HK-2 (cell line): ENCODE data around the gene ACSL1.
"Not testable (repeated sequence)": the region's sequence is repeated elsewhere in the genome, so short reads cannot be mapped to it uniquely, and the experiment has no call there.

Experiments
- DNase-seq: peaks from one replicate; pipeline ENCODE4 v3.0.0-alpha.2; 2018; ENCODE audit not compliant: unreplicated experiment

Gene ACSL1

DNA sequence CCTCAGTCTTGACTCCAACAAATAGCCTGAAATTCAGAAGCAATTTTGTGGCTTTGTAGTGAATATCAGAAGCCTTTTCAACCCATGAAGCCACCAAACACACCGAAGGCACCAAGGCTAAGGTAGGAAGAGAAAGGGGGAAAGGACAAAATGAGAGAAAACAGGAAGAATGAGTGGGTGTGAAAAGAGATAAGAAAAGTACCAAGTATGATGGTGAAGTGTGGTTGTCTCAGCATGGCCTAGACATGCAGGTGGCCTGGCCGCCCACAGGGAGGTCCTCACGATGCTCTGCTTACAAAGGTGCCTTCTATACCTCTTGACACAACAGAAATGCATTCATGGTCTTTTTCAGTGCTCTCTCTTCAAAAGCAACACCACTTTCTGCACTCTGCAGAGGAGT, 34.9 kb downstream of the ACSL1 start:
- no peak for DNase-seq

DNA sequence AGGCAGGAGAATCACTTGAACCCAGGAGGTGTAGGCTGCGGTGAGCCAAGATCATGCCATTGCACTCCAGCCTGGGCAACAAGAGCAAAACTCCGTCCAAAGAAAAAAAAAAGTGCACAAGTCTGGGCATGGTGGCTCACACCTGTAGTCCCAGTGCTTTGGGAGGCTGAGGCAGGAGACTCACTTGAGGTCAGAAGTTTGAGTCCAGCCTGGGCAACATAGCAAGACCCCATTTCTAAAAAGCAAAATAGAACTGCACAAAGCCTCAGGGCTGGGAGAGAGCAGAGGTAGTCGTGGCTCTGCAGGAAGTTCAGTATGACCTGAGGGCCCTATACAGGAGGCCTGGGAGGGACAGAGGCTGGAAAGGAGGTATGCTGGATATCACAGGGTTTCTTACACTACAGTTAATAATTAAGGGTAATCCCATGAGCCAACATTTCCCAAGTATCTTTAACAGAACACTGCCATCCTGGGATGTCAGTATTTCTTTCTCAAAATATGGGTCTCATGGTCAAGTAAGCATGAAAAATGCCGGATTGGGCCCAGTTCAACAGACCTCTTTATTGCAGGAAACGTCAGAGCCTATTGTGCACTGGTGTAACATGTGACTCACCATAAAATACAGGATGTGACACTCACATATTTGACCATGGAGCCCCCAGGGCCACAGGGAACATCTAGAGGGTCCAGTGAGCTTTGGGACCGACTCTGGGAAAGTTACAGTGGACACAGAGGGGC, 37.8 kb downstream of the ACSL1 start:
- peak; percentile 64 for DNase-seq

DNA sequence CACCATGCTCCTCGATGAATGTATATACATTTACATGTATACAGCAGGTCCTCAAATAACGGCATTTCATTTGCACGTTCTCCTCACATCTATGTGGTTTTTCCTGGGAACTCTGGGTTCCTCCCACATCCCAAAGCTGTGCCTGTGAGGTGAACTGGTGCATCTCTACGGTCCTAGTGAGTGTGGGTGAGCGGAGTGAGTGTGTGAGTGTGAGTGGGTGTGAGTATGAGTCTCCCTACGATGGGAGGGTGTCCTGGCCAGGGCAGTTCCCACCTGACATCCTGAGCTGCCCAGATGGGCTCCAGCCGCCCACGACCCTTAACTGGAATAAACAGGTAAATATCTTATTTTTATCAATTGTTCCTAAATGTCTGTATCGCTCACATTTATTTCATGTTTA, 40.0 kb downstream of the ACSL1 start:
- no peak for DNase-seq

DNA sequence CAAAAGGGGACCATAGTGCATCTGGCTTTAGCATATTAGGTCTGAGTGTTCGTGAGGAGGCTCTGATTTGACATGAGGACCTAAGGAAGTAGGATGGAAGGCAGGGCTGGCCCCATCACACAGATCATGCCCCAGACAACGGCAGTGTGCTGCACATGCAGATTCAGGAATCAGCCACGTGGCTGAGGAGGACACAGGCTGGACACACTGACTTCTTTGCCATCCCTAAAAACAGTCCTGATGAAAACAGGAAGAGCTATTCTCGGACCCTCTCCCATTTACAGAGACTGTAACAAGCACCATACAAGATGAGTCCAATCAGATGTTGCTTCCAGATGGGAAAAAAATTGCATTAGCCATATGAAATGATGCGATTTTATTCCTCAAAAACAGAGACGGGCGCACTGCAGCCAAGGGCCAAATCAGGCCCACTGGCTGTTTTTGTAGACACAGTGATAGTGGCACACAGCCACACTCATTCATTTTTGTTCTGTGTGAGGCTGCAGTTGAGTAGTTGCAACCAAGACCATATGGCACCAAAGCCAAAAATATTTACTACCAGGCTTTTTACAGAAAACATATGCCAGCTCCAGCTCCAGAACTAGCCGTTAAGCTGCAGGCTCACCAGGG, 41.0 kb downstream of the ACSL1 start:
- no peak for DNase-seq

DNA sequence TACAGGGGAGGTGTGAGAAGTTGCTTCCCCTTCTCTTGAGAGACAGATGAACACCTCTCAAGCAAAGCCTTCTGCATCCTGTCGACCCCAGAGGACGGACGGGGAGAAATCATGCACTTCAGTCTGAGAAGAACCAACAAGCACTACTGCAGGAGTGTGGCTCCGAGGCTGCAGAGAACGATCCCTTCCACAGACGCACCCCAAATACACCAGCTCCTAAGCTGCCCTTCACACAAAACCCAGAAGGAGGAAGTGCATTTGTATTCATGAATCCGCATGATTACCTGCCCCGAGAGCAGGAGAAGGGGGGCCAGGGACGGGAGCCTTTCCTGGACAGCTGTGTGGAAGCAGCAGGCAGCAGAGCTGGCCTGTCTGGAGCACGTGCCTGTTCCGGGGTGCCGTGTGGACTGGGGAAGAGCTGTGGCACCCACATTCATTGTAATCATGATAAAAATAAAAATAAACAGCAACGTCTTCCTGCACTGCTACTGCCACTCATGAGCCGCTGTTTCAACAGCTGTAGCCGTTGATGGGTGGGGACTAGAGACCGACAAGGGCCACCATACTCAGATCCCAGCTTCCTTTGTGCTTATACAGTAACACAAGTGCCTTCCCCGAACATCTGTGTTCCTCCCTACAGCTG, 42.9 kb downstream of the ACSL1 start:
- no peak for DNase-seq

DNA sequence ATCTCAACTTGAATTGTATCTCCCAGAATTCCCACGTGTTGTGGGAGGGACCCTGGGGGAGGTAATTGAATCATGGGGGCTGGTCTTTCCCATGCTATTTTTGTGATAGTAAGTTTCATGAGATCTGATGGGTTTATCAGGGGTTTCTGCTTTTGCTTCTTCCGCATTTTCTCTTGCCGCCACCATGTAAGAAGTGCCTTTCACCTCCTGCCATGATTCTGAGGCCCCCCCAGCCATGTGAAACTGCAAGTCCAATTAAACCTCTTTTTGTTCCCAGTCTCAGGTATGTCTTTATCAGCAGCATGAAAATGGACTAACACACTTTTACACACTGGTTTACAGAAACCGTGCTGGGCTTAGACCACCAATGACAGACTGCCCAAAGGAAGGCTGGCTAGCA, 46.6 kb downstream of the ACSL1 start:
- DNase-seq = not testable (repeated sequence)

DNA sequence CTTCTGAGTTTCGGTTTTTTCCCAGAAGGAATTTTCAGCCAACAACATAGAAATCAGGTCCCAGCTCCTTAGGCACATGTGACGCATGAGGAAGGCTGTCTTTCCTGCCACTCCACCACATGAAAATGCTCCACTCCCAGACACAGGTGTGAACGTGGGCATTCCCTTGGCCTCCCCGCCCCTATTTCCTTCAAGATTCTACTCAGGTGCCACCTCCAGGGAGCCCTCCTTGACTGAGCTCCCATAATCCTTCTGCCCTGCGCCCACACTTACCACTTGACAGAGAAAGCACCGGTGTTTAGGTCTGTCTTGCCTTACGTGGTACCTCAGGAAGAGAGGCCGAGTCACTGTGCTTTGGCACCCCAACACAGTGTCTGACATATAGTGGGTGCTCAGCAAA, 47.4 kb downstream of the ACSL1 start:
- DNase-seq = no peak

DNA sequence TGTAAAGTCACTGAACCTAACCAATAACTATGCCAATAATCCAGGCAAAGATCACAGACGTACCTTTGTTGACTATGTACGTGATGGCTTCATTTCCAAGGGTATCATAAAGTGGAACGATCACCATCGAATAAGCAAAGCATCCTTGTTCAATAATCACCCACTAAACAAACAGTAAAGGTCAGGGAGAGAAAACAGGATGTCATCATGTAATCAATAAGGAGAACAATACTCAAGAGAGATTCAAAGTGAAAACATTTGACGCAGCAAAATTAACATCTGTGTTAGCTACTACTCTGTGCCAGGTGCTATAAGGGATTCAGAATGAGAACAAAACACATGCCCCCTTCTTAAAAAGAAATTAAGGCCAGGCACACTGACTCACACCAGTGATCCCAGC, 48.9 kb downstream of the ACSL1 start:
- no peak for DNase-seq

DNA sequence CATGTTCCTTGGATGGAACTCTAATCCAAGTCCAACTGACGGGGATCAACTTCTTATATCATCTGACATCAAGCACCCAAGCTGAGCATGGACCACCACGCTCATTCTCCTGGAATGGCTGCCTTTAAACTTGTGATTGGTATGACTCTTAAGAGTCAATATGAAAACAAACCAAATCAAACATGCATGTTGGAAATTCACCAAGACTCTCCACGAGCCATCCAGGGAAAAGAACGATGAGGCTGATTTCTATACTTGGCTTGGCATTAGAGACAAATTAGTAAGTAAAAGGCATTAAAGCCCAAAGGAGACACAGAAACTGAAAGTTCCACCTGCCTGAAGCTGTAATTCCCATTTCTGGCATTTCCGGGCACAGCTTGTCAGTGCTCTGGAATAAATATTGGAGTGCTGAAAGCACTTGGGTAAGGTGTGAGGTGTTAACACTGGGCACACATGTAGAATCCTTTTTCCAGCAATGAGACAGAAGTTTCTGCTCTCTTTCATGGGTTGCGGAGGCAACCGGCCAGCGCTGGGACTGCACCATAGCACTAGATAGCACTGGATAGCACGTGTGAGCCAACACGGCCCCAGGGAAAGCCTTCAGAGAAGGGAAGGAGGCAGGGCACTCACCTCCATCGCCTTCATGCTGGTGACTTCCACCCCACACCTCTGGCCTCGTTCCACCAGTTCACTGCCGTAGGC, 49.8 kb downstream of the ACSL1 start:
- no peak for DNase-seq

DNA sequence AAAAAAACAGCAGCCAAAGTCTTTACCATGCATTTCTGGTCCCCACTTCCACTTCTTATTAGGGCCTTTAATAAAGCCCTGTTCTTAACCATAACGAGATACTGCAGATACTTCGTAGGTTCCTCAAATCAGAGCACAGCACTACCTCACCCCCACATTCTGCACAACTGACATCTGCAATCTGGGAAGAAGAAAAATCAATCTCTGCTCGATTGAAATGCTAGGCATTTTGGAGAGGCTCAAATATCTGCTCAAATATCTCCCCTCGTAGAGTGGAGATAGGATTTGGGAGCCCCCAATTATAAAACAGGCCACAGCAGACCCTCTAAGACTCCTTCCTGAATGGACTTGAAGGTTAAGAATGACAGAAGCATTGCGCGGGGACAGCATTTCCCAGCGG, 51.6 kb downstream of the ACSL1 start:
- DNase-seq = no peak

DNA sequence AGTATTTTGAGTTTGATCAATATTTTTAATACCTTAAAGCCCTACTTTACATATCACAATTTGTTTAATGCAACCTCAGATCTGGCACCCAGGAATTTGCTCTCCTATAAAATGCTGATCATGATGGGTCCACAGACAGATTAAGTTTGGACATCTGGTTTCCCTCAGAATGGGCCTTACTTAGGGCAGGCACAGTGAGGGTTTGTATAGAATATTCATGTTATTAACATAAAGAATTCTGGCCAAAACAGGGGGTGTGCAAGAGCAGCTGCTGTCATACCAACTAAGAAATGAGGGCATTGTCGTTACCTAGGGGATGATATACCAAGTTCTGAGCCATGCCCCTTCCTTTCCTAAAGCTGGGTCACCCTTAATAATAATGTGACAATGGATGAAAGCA, 54.4 kb downstream of the ACSL1 start:
- DNase-seq = no peak

DNA sequence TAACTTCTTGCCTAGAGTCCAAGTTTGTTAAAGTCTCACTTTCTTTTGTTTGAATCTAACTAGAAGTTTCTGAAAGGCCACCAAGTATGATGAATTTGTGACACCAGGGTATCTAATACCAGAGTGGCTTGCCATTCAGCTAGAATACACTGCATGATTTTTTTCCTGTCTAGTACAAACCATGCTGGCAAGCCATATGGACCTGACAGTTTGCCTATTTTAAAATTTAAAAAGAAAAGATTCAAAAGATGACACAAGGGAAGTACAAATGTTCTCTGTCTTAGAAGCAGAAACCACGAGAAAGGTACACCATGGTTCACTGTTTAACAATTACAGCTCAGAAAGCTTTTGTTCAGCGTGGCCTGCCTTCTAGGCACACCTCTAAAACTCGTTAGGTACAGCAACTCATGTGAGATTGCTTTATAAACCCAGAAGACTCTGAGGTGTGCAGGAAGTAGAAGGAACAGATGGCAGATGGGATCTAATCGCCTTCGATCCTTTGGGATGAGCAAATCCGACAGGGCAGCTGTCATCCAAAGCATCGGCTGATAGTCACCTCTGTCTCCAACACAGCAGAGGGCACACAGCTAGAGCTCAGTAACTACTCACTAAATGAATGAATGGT, 56.5 kb downstream of the ACSL1 start:
- DNase-seq = no peak

DNA sequence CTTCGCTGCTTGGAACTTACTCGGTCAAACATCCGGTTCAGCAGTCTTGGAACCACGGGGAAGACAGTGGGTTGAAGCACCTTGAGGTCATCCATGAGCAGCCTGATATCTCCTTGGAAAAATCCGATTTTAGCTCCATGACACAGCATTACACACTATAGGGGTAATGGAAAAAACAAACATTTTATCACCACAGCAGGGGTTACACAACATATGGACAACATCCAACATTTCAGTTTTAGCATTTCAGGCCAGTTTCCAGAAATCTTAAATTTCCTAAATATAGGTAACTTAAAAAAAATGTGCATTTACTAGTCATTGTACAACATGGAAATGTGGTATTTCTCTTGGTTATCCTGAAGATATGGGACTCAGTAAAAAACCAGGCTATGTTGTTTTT, 57.5 kb downstream of the ACSL1 start:
- DNase-seq = no peak

DNA sequence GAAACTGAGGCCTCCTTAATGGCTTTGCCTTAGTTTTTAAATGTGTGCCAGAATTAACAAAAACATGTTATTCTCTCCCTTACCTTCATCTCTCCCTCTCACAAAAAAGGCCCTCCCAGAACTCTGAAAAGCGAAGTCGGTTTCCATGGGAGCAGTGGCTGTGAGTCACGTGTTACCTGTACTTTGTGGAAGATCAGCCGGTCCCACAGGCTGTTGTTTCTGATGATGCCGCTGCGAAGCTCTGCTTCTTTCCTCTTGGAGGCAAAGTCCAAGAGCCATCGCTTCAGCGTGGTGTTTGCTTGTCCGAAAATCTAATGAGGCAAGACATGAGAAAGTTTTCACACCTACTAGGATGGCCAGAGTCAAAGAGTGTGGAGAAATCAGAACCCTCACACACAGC, 59.3 kb downstream of the ACSL1 start:
- no peak for DNase-seq

DNA sequence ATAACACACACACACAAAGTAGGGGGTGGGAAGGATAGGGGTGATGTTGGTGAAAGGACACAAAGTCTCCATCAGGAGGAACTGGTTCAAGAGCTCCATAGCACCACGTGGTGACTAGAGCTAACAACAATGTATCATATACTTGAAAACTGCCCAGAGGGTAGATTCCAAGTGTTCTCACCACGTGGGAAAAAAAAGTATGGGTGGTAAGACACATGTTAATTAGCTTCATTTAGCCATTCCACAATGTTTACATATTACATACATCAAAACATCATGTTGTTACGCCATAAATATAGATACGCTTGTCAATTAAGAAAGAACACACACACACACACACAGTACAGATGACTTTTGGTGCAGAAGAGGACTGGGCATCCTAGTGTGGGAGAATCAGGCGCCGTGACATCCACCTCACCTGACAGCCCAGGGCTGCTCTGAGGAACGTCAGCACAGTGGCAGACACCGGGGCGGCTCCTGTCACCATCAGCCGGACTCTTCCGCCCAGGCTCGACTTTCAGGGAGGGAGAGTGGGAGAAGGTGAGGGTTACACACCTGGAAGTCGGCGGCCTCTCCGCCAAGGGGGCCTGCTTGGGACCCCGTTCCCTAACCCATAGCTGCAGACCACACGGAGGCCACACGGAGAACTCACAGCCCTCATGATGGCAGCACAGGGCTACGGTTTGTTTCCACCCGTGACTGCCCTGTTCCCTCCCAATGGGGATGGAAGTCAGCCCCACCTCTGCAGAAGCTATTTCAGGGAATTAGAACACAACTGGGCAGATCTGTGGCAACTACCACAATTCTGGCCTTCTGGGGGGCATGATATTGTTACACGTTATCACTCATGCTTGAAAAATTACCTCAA, 60.1 kb downstream of the ACSL1 start:
- DNase-seq = no peak

DNA sequence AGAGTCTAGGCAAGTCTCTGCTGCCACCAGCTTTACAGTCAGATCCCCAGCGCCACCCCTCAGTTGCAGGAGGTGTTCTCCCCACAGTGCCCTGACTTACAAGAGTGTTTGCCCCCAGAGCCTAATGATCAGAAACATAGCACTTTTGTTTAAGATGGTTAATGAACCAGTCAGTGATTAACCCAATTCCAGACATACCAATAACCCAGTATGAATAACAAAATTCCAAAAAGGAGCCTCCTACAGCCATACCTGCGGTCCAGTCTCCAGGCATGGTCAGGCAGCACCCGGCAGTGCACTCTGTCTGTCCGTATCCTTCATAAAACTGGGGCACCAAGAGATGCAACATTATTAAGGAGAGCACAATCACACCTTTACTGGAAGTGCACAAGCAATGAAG, 61.2 kb downstream of the ACSL1 start:
- no peak for DNase-seq

DNA sequence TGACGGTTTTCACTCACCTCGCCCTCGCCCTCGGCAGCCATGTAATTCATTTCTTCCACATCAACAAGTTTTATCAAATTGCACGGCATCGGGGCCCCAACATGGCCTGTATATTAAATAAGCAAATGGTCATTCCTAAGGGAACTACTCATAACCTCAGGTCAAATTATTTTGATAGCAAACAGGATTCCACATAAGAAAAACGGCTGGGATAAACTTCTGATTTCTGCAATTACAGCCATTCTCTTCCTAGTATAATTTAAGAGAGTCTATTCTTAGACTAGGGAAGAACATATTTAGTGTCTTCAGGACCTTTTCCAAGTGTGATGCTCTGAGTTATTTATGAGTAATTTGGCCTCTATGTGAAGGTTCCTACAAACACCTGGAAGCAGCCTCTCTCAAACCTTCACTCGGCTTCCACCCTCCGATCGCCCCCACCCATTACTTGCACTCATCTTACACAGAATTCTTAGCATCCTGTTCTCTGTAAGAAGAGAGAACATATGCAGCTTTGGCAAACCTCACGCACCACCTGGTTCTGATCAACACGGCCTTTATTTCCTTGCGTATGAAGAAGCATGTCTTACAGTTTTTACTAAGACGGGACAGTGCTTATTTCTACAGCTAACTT, 62.5 kb downstream of the ACSL1 start:
- no peak for DNase-seq

DNA sequence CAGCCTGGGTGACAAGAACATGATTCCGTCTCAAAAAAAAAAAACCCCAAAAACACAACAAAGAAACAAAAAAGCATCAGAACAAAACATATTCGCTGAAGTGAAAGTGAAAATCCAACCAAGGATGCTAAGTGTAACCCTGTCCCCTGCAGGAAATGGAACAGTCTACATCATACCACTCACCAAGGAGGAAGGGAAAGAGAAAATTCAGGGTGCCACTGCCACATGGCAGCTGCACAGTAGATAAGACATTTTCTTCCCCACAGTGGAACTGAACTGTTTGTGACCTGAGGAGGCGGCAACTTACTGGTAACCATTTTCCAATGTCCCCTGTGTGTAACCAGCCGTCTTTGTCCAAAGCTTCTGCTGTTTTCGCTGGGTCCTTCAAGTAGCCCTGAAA, 63.7 kb downstream of the ACSL1 start:
- DNase-seq = no peak

DNA sequence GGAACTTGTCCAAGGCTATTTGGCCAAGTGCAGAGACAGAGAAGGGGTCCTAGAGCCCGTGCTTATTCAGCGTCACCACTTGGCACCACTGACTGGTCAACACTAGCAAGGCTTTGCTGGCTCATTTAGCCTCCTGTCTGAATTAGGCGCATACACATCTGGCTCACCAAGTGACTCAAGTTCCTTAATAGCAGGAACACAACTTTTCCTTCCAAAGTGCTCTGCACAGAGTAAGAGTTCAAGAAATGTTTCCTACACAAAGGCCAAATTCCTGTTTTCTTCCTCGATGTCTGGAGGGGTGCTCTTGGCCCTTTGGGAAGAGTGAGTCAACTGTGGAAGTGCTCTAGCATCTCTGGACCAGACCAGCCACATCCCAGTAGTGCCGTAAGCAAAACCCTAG, 65.1 kb downstream of the ACSL1 start:
- no peak for DNase-seq

DNA sequence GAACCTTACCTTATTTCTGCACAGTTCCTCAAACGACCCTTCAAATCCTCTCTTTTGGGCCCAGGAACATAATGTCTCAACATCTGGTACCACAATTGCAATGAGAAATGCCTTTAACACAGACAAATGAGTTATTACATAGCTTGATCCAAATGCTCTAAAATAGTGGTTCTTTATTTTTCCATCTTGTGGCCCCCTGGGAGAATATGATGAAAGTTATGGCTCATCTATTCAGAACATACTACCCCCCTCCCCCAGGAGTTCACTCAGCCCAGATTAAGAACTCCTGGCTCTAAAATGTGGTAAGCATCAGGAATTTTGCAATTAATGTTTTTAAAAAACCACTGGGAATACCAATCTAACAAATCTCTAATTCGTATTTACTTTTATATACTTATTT, 68.0 kb downstream of the ACSL1 start:
- DNase-seq = no peak

DNA sequence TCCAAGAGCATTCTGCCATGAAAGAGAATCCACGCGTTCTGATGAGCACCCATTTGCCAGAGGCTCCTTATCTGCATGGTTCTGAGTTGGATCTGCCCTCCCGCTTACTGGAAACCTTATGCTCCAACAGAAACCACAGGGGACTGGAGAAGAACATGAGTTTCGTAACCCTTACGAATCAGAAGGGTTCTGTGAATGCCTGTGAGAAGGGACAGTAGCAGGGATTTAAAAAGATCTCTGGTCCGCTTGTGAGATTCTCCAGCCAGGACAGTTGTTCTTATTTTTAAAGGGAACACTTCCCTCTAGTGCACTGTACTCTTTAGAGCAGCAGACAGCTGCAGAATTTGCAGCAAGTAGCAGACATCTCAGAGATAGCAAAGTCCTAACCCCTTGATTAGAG, 69.4 kb downstream of the ACSL1 start:
- no peak for DNase-seq
